MM.1S (cell line): ENCODE measurements around the gene TMPRSS7.

Experiments
- CTCF ChIP-seq: fragments of 300-600 bp; sonication (generic); IDR thresholded peaks from 2 replicates; pipeline ENCODE4 v1.5.1; 2016; ENCODE audit warnings: antibody characterized with exemption, low read length, mixed read lengths
- EZH2 ChIP-seq: fragments of 300-600 bp; sonication (generic); optimal IDR thresholded peaks from 2 replicates; pipeline ENCODE3; 2017; ENCODE audit warnings: low read depth, mild to moderate bottlenecking, antibody characterized with exemption, low read length, mixed read lengths
- EZH2phosphoT487 ChIP-seq: fragments of 300-600 bp; sonication (generic); IDR thresholded peaks from 2 replicates; pipeline ENCODE4 v1.6.1; 2018; ENCODE audit warnings: antibody characterized with exemption, low read length

- TF ChIP-seq CTCF (no peak), EZH2phosphoT487 (no peak), EZH2 (no peak)
Measured at GRCh38 chr3:112117415-112117814, 82.9 kb downstream of the TMPRSS7 start.
